ENCODE data around the gene SYNJ2. TPM values are rescaled to one million over a fixed set of nuclear protein-coding genes. Genes with fewer than 3 reads are reported as not detected.

The SYNJ2 gene
- total RNA-seq, 1 donor from 2014 or later = 60.3 TPM

GRCh38 chr6:157978021-157978783 is 3.5 kb upstream of the SYNJ2 start:
- DNase-seq (ENCODE audit: low read depth, low spot score) = no peak

DNA sequence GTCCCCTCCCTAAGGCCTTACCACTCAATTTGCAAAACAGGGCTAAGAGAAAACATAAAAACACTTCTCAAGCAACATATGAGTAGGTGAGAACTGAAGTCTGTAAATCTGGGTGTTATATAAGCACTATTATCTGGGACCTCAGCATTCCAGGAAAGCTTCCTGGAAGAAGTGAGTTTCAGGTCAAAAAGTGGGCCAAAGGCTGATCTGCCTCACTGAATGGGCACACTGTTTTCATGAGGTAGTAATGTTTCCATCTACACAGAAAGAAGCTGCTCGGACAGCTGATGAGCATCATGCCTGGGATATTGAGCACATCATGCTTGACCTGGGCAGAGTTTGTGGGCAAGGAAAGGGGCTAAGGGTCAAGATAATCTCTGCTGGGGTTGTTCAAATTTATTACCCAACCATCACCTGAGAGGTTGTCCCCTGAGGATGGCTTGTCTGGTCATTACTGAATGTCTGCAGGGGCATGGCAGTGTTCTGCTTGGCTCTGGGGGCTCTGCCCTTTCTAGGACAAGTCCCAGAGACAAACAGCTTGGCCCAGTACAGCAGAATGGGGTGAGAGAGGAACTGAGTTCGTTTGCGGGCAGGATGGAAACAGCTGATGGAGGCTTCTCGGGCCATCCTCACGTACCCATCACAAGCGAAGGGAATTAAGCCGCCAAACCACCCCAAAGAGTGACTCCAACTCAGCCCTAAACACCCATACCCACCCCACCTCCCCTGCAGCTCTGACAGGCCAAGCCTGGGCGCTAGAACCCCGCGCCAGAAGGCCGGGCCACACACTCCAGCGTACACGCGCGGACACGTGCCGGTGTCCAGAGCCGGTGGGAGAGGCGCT is 1.2 kb upstream of the SYNJ2 start:
- no peak for DNase-seq (ENCODE audit: low read depth, low spot score)

- DNase-seq (ENCODE audit: low read depth, low spot score) = no peak
Measured at GRCh38 chr6:157981132-157981394, 600 bp upstream of the SYNJ2 start.

- no peak for DNase-seq (ENCODE audit: low read depth, low spot score)
Measured at GRCh38 chr6:157982102-157982562, 469 bp downstream of the SYNJ2 start.

- DNase-seq (ENCODE audit: low read depth, low spot score) = no peak
Measured at GRCh38 chr6:157982563-157983405, 1.1 kb downstream of the SYNJ2 start.

DNA sequence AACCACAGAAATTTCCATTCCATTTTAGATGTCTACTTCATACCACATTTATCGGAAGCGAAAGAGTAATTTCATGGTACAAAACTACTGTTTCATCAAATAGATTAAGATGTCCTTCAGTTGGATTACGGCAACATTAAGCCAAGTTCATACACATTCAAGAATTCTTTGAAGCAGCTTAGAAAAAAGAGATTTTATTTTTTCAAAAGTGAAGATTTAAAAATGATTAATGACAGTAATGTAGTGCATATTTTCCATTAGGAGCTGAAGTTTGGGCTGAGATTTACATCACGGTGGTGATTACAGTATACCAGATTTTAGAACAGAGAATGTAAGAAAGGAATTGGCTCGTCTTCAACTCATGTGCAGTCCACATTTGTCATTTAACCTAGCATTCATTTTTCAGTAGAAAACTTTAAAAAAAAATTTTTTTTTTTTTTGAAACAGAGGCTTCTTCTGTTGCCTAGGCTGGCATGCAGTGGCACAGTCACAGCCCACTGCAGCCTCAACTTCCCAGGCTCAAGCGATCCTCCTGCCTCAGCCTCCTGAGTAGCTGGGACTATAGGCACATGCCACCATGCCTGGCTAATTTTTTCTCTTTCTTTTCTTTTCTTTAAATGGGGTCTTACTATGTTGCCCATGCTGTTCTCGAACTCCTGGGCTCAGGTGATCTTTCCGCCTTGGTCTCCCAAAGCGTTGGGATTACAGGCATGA is 1.9 kb downstream of the SYNJ2 start:
- no peak for DNase-seq (ENCODE audit: low read depth, low spot score)

DNA sequence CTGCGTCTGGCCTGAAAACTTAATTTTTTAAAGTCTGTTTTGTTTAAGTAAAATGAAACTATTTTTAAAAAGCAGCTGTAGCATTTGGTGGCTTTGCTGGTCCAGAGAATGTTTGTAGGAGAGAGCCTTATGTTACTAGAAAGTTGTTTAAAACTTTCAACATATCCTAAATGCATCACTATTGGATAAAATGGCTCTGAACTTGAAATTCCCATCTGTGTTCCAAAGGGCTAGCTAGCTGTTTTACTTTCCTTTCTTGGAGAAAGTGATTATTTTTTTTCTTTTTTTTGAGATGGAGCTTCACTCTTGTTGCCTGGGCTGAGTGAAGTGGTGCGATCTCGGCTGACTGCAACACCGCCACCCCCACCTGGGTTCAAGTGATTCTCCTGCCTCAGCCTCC is 2.5 kb downstream of the SYNJ2 start:
- DNase-seq (ENCODE audit: low read depth, low spot score) = no peak

DNA sequence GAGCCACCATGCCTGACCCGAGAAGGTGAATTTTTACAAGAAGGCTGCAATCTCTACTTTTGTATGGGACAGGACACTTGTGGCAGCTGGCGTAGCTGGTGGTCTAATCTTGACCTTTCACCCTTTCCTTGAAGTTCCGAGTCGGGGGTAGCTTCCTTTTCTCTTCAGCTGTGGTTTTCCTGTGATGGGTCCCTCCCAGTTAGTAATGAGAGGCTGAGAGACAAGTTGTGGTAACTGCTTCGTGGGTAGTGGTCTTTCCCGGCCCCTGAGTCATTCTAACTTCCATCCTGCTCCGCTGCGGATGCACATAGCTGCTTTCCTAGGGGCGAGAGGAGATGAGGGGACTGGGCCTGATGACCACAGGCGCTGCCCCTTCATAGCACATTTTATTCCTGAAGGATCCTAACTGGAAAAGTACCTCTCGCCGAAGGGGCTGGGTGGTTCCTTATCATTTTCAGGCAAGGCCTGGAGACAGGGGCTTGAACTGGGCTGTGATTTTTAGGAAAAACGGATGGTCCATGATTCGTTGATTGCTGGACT is 3.1 kb downstream of the SYNJ2 start:
- no peak for DNase-seq (ENCODE audit: low read depth, low spot score)

DNA sequence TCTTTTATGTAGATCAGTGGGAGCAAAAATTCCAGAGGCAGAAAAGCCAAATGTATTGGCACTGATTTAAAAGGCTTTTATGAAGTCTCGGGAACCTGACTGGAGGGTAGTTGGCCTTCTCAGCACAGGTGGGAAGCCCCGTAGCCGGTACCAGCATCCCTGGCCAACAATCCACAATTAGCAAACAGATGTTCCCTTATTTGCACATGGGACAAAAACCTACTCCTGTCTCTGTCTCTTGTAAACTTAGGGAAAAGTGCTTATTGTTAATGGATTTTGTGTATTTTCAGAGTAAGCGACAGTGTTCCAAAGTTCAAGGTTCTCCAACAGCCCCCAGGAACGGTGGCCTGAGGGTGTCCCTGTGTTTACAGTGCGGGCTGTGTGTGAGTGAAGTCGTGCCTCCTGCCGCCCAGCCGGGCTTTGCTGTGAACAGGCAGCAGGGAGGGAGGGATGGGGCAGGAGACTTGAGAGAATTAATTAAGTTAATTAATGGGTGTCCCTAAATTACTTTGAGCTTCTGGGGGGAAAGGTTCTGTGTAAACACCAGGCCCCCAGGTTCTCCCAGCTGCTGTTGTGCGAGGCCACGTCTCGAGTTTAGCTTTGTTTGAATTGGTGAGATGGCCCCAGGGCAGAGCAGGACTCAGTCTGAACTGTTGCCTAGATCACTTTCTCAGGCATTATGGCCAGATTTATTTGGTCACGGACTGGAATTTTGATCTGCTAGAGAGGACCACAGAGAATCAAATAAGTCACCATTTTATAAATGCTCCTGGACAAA is 3.9 kb downstream of the SYNJ2 start:
- no peak for DNase-seq (ENCODE audit: low read depth, low spot score)

GRCh38 chr6:157987788-157988699 is 6.4 kb downstream of the SYNJ2 start:
- no peak for DNase-seq (ENCODE audit: low read depth, low spot score)

DNA sequence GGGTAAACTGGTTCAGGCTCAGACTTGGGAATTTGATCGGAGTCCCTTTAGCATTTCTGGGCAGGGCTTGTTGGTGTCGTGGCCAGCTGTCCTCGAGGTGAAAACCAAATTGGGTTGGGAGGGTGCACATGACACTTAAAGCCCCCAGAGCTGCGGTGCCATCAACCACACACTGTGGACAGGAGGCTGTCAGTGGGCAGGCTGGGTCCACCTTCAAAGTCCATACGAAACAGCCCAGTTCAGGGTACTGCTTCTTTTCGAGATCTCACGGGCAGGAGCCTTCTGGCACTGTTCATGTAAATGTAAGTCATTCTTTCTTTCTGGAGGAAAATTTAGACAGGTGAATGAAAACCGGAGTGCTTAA is 7.0 kb downstream of the SYNJ2 start:
- no peak for DNase-seq (ENCODE audit: low read depth, low spot score)

DNA sequence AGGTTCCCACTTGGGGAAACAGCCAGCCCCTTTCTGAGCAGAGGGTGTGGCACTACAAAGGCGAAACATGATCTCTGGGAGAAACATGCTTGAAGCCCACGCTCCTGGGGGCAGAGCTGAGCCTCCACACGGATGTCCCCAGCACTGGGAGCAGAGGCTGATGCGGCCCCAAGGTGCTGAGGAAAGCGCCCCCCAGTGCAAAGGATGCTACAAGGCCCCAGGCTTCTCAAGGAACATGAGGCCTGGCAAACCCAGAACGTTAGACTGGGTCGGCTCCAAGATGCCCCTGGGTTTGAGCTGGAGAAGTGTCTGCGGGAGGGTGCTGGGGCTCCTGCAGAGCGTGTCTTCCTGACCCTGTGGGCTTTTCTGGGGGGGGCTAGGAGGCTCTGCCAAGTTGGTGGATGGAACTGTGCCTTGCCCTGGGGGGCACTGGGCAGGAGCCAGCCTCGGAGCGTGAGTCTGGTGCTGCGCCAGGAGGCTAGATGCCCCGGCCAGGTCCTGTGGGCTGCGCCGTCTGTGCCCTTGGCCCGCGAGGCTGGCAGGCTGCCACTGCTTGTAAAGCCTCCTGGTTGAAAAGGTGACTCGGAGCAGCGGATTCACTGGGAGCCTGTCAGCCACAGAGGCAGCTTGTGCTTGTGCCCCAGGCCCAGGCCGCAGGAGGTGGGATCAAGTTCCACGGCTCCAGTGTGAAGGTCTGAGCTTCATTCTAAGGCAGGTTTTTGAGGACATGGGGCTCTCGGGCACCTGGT is 8.1 kb downstream of the SYNJ2 start:
- no peak for DNase-seq (ENCODE audit: low read depth, low spot score)

- no peak for DNase-seq (ENCODE audit: low read depth, low spot score)
Measured at GRCh38 chr6:157990321-157991066, 8.8 kb downstream of the SYNJ2 start.

DNA sequence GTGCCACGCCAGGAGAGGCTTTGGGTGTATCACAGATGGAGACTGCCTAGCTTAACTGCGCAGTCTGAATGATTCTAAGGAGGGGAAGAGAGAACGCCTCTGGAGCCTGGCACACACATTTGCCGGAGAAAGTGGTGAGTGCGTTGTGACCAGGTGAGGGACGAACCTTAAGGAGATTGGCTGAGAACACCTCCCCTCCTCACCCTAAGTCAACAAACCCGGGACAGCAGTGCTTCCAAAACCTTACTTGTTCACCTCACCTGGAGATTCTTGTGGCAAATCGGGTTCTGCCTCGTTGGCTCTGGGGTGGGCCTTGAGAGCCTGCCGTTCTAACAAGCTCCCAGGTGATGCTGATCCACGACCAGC is 9.4 kb downstream of the SYNJ2 start:
- DNase-seq (ENCODE audit: low read depth, low spot score) = no peak

GRCh38 chr6:157993076-157993475 is 11.4 kb downstream of the SYNJ2 start:
- no peak for DNase-seq (ENCODE audit: low read depth, low spot score)

DNA sequence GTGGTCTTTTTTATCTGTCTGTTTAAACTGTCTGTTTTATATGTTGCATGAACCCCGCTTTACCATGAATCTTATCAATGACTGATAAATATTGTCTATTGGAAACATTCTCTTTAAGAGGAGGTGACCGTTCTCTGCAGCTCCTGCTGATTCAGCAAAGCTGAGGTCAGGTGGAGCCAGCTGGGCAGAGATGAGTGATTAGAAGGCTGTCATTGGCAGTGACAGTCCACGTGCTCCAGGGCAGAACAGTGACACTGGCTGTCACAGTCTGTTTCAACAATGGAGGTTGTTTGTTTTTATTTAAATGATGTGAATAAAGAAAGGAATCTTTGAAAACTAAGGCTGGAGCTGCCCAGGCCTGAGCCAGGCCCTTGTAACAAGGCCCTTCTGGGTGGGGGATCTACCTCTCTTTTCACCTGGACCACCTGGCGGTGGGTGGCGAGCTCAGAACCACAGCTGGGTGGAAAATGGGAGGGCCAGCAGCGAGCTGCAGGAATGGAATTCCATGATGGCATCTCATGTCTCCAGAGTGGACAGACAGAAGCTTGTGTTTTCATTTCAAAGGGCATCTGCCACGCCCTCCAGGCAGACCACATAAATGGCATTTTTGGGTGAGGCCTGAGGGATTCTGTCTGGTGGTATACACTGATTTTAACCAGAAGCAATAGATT is 12.6 kb downstream of the SYNJ2 start:
- DNase-seq (ENCODE audit: low read depth, low spot score) = no peak

GRCh38 chr6:157995458-157995857 is 13.8 kb downstream of the SYNJ2 start:
- no peak for DNase-seq (ENCODE audit: low read depth, low spot score)
